Tibial artery (tissue), 4 donors: ENCODE results near the gene AWAT2.
A peak's percentile ranks its signal among the peaks of the same experiment; 100 is the strongest.

Experiments used
- DNase-seq, 2 donors: peaks; one replicate each; pipeline ENCODE4 v3.0.0-alpha.2; 2019
- H3K27ac ChIP-seq, 2 donors: fragments of 200-600 bp; sonication (generic) in 1 of 2; 1 replicate in 1 of 2; 2 replicates in 1 of 2; pipeline ENCODE4 v1.5.1; 2018 to 2019; ENCODE audit warnings: mild to moderate bottlenecking in 1 of 2
- H3K27me3 ChIP-seq, 2 donors: fragments of 200-600 bp; sonication (generic) in 1 of 2; one replicate each; pipeline versions ENCODE4 v1.5.1 to v1.6.0; 2016 to 2019
- H3K36me3 ChIP-seq, 3 donors: fragments of 200-600 bp; sonication (generic) in 2 of 3; one replicate each; pipeline ENCODE4 v1.5.1; 2016 to 2019; ENCODE audit warnings: mild to moderate bottlenecking in 2 of 3
- H3K4me1 ChIP-seq, 4 donors: fragments of 200-600 bp; sonication (generic) in 2 of 4; 1 replicate in 3 of 4; 2 replicates in 1 of 4; pipeline ENCODE4 v1.5.1; 2016 to 2019
- H3K4me3 ChIP-seq, 2 donors: fragments of 200-600 bp; sonication (generic) in 1 of 2; 1 replicate in 1 of 2; 2 replicates in 1 of 2; pipeline ENCODE4 v1.5.1; 2018 to 2019; ENCODE audit warnings: mild to moderate bottlenecking in 2 of 2
- H3K9me3 ChIP-seq, 3 donors: fragments of 200-600 bp; sonication (generic) in 1 of 3; one replicate each; pipeline ENCODE4 v1.5.1; 2016 to 2019
- CTCF ChIP-seq, 2 experiments: fragments of 200-600 bp in 1 of 2; fragments of 450-650 bp in 1 of 2; IDR thresholded peaks; one replicate each; pipeline ENCODE4 v1.5.1; 2017 to 2019; ENCODE audit warnings: antibody characterized with exemption in 2 of 2, mild to moderate bottlenecking in 1 of 2, moderate library complexity in 1 of 2
- intact Hi-C: fragments of 100-400 bp; cut with DNase I; formaldehyde crosslinking; loops from one replicate; pipeline ENCODE4 v1.15.0; 2023; ENCODE audit warnings: low total_unique reads

Gene AWAT2

DNA sequence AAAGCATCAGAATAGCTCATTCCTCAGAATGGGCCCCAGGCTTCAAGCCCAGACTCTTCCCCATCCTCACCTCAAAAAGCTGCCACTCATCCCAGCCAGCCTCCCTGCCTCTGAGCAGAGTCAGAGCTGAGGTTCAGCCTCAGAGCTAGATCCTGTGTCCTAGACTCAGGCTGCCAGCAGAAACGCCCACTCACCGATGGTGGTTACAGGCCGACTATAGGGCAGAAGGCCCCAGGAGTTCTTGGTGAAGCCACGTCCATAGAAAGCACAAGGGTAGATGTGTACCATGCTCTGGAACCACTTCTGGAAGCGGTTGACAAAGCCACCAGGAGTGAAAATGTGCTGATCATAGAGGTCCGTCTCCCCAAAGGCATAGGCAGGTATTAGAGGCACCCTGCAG is 7.7 kb downstream of the AWAT2 start:
- Histone ChIP-seq H3K27me3 (no peaks in the 10 kb centered on the region), H3K4me1 (no peaks in the 10 kb centered on the region), H3K9me3 (peaks cover 0 to 4% (median 0%) of the 10 kb centered on the region in 3 donors), H3K27ac (no peak overlapping the region), H3K4me3 (no peak overlapping the region), H3K36me3 (no peaks in the 10 kb centered on the region)
- no peak for DNase-seq
- no peak for TF ChIP-seq CTCF (IDR thresholded peaks at IDR 0.05)
- intact Hi-C loops = no loop called here

- H3K27ac ChIP-seq = no peak overlapping the region
- no peaks in the 10 kb centered on the region for H3K27me3 ChIP-seq
- intact Hi-C loops = no loop called here
- no peaks in the 10 kb centered on the region for H3K36me3 ChIP-seq
- TF ChIP-seq CTCF (IDR thresholded peaks at IDR 0.05) = no peak
- no peaks in the 10 kb centered on the region for H3K4me1 ChIP-seq
- no peak overlapping the region for H3K4me3 ChIP-seq
- H3K9me3 ChIP-seq = no peaks in the 10 kb centered on the region
- DNase-seq = no peak
Observed at GRCh38 chrX:70039758-70040157, 10.0 kb downstream of the AWAT2 start.

DNA sequence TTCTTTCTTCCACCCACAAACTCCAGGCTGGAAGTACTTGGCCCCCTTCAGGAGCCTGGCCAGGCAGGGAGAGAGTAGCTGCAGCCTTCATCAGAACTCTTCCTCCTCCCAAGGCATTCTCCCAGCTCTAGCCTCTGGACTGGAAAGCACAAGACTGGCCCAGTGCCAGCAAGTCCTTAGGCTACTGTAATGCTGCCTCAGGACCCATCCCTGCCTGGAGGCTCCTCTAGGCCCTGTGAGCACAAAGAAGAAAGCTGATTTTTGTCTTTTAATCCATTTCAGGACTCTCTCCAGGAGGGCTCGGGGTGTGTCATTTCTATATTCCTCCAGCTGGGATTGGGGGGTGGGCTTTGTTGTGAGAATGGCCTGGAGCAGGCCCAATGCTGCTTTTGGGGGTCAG is 10.8 kb downstream of the AWAT2 start:
- intact Hi-C loops = no loop called here
- Histone ChIP-seq H3K4me3 (no peak overlapping the region), H3K4me1 (no peaks in the 10 kb centered on the region), H3K27ac (no peak overlapping the region), H3K27me3 (no peaks in the 10 kb centered on the region), H3K9me3 (no peaks in the 10 kb centered on the region), H3K36me3 (no peaks in the 10 kb centered on the region)
- no peak for TF ChIP-seq CTCF (IDR thresholded peaks at IDR 0.05)
- no peak for DNase-seq

- Histone ChIP-seq H3K27ac (no peak overlapping the region), H3K9me3 (no peaks in the 10 kb centered on the region), H3K4me1 (no peaks in the 10 kb centered on the region), H3K27me3 (no peaks in the 10 kb centered on the region), H3K36me3 (no peaks in the 10 kb centered on the region), H3K4me3 (no peak overlapping the region)
- intact Hi-C loops = no loop called here
- no peak for DNase-seq
- TF ChIP-seq CTCF (IDR thresholded peaks at IDR 0.05) = no peak
Observed at GRCh38 chrX:70038515-70038914, 11.2 kb downstream of the AWAT2 start.

DNA sequence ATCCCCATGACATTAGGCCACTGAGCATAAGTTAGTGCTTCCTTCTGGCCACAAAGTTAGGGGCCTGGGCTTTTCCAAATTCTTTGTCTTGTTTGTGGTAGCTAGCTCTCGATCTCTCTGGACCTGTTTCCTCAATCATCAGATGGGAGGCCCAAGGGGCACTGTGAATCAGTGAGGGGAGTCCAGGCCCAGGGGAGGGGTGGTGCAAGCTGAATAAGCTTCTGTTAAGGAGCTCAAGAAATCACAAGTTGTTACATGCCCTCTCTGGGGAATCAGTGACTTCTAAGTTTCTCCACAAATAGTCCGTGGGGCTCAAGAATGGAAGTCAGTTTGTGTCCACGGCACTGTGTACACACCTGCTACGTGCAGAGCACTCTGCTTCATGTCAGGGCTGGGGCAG is 15.1 kb downstream of the AWAT2 start:
- H3K4me1 ChIP-seq = no peaks in the 10 kb centered on the region
- H3K4me3 ChIP-seq = no peak overlapping the region
- no peaks in the 10 kb centered on the region for H3K36me3 ChIP-seq
- H3K9me3 ChIP-seq = no peaks in the 10 kb centered on the region
- no peak for TF ChIP-seq CTCF (IDR thresholded peaks at IDR 0.05)
- H3K27me3 ChIP-seq = no peaks in the 10 kb centered on the region
- no peak overlapping the region for H3K27ac ChIP-seq
- DNase-seq = no peak
- intact Hi-C loops = no loop called here

GRCh38 chrX:70033348-70034051 is 16.2 kb downstream of the AWAT2 start:
- Histone ChIP-seq H3K36me3 (no peaks in the 10 kb centered on the region), H3K4me1 (no peaks in the 10 kb centered on the region), H3K4me3 (no peak overlapping the region), H3K27ac (no peak overlapping the region), H3K9me3 (no peaks in the 10 kb centered on the region), H3K27me3 (no peaks in the 10 kb centered on the region)
- DNase-seq = no peak
- peak; percentile 31 to 34 for TF ChIP-seq CTCF (IDR thresholded peaks at IDR 0.05)
- intact Hi-C loops = no loop called here
